Measurements from ENCODE around the gene TBC1D22A.

GRCh38 chr22:47174671-47175112 lies 412.2 kb downstream of the TBC1D22A start:
- TF ChIP-seq CTCF (IDR thresholded peaks at IDR 0.05; ENCODE audit: low read depth, low read length) (no peak), EZH2phosphoT487 (IDR thresholded peaks at IDR 0.05; ENCODE audit: low read depth) (no peak)

All from OCI-LY3 (cell line).